ENCODE data around the gene MISP. TPM values are rescaled to one million over a fixed set of nuclear protein-coding genes. Genes with fewer than 3 reads are reported as not detected.
A peak's percentile ranks its signal among the peaks of the same experiment; 100 is the strongest.

MISP gene
- total RNA-seq, 1 donor from 2014 or later: 1.5 TPM

GRCh38 chr19:803686-804418, 52.9 kb downstream of the MISP start:
- DNase-seq (ENCODE audit: low spot score in 2 of 2, unreplicated experiment in 2 of 2): no peak
- no peak for TF ChIP-seq CTCF (IDR thresholded peaks at IDR 0.05; ENCODE audit: unreplicated experiment)
- Mint-ChIP-seq H3K4me3 (peak overlapping the region; percentile 13), H3K4me1 (peaks cover 53% of the 10 kb centered on the region), H3K27me3 (ENCODE audit: low read depth) (no peaks in the 10 kb centered on the region), H3K9me3 (no peaks in the 10 kb centered on the region), H3K27ac (peak overlapping the region; percentile 56), H3K36me3 (peaks cover 20% of the 10 kb centered on the region)

- Mint-ChIP-seq H3K27ac (no peak overlapping the region), H3K27me3 (ENCODE audit: low read depth) (no peaks in the 10 kb centered on the region), H3K4me3 (no peak overlapping the region), H3K36me3 (peaks cover 20% of the 10 kb centered on the region), H3K9me3 (no peaks in the 10 kb centered on the region), H3K4me1 (peaks cover 47% of the 10 kb centered on the region)
- no peak for TF ChIP-seq CTCF (IDR thresholded peaks at IDR 0.05; ENCODE audit: unreplicated experiment)
- no peak for DNase-seq (ENCODE audit: low spot score in 2 of 2, unreplicated experiment in 2 of 2)
These were observed 53.7 kb downstream of the MISP start for GRCh38 chr19:804419-805165.

- no peak for TF ChIP-seq CTCF (IDR thresholded peaks at IDR 0.05; ENCODE audit: unreplicated experiment)
- Mint-ChIP-seq H3K9me3 (no peaks in the 10 kb centered on the region), H3K36me3 (peaks cover 20% of the 10 kb centered on the region), H3K4me3 (no peak overlapping the region), H3K27ac (no peak overlapping the region), H3K27me3 (ENCODE audit: low read depth) (no peaks in the 10 kb centered on the region), H3K4me1 (peaks cover 42% of the 10 kb centered on the region)
- no peak for DNase-seq (ENCODE audit: low spot score in 2 of 2, unreplicated experiment in 2 of 2)
These were observed 54.2 kb downstream of the MISP start for GRCh38 chr19:805166-805551.

GRCh38 chr19:805600-806550, 55.0 kb downstream of the MISP start:
- Mint-ChIP-seq H3K36me3 (peaks cover 22% of the 10 kb centered on the region), H3K27me3 (ENCODE audit: low read depth) (no peaks in the 10 kb centered on the region), H3K4me3 (no peak overlapping the region), H3K4me1 (peaks cover 36% of the 10 kb centered on the region), H3K9me3 (no peaks in the 10 kb centered on the region), H3K27ac (no peak overlapping the region)
- no peak for TF ChIP-seq CTCF (IDR thresholded peaks at IDR 0.05; ENCODE audit: unreplicated experiment)
- DNase-seq (ENCODE audit: low spot score in 2 of 2, unreplicated experiment in 2 of 2): no peak

- DNase-seq (ENCODE audit: low spot score in 2 of 2, unreplicated experiment in 2 of 2): no peak
- H3K36me3 Mint-ChIP-seq: peaks cover 22% of the 10 kb centered on the region
- H3K9me3 Mint-ChIP-seq: no peaks in the 10 kb centered on the region
- TF ChIP-seq CTCF (IDR thresholded peaks at IDR 0.05; ENCODE audit: unreplicated experiment): peak; percentile 18
- H3K27me3 Mint-ChIP-seq (ENCODE audit: low read depth): no peaks in the 10 kb centered on the region
- peaks cover 26% of the 10 kb centered on the region for H3K4me1 Mint-ChIP-seq
- H3K4me3 Mint-ChIP-seq: no peak overlapping the region
- peak overlapping the region; percentile 85 for H3K27ac Mint-ChIP-seq
These were observed 56.0 kb downstream of the MISP start for GRCh38 chr19:806815-807421.

All from mesothelial cell of epicardium (in vitro differentiated cells).